HG02678 (cell line): ENCODE measurements around the gene BCLAF3.

Experiments
- ATAC-seq: cut with Tn5 transposase; IDR thresholded peaks from one replicate; pipeline ENCODE4 v1.9.1; 2021; ENCODE audit warnings: mild to moderate bottlenecking, moderate library complexity; ENCODE audit not compliant: unreplicated experiment

The BCLAF3 gene

GRCh38 chrX:19990556-19991349 is at the start of gene BCLAF3:
TSS of gene BCLAF3 (minus strand) at chrX:19991061. CDS start at chrX:19970264, 20,797 bp downstream.
- ATAC-seq: peak; percentile 97

- no peak for ATAC-seq
Measured at GRCh38 chrX:20038966-20039365, 48.1 kb upstream of the BCLAF3 start.

- no peak for ATAC-seq
Measured at GRCh38 chrX:20037186-20037585, 46.3 kb upstream of the BCLAF3 start.

DNA sequence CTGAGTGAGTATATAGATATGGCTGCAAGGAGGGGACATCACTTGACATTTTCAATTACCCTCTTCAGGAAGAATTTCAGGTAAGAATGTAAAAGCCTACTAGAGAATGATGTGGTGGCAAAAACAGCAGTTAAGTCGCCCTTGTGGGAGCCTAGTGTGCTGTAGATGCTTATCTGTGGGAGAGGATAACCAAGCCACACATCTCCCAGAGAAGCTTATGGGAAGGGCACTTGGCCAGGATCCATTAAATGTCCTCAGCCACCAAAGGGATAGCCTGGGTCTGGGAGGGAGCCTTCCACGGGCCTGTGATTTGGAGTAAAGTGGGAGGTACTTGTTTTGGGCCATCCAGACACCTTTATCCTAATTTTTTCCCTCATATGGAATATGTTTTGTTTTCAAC is 41.3 kb upstream of the BCLAF3 start:
- ATAC-seq: no peak

GRCh38 chrX:20029728-20030127 is 38.9 kb upstream of the BCLAF3 start:
- ATAC-seq: no peak

- ATAC-seq: no peak
Measured at GRCh38 chrX:20028588-20028987, 37.7 kb upstream of the BCLAF3 start.

GRCh38 chrX:20026278-20026677 is 35.4 kb upstream of the BCLAF3 start:
- no peak for ATAC-seq

DNA sequence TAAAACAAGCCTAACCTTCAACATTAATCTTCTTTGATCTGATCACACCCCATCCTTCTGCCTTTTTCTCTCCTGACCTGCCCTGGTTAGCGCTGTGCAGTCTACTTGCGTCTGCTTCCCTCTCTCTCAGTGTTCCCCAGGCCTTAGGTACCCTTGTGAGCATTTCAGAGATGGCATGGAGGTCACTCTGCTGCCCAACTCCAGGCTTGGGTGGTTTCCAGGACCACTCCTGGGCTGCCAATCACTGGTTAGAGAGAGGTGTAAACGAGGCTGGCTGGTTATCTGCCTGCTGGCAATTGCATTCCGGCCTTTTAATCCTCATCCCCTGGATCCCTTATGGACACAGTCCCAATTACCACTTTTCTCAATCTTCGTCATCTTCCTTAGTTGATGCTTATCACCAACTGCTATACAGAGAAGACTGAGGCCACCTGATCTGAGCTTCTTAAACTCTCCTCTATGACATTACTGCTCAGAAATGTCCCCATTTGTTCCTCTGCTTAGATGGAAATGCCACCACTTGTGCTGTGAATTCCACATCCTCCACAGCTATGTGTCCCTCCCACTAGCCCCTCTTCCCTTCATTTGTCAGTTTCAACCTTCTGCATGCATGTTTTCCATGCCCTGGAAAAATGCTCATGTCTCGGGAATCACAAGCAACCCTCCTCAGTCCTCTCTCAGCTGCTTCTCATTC is 29.0 kb upstream of the BCLAF3 start:
- ATAC-seq: no peak

GRCh38 chrX:20016616-20016945 is 25.7 kb upstream of the BCLAF3 start:
- no peak for ATAC-seq

- no peak for ATAC-seq
Measured at GRCh38 chrX:20015945-20016615, 25.2 kb upstream of the BCLAF3 start.

DNA sequence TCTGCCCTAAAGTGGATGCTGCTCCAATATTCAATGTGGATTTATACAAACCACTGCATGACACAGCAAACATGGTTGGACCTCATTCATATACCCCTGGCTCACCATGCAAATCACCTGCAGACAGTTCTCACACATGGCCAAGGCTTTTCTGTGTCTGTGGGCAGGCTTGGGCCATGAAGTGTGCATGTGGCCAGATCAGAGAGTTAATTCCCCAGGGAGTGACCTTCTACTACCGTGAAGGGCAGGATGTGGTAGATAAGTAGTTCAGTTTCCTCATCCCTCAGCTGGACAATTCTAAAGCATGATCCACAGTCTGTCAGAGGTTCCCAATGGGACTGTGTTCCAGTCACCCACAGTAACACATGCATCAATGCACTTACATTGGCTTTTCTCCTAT is 24.6 kb upstream of the BCLAF3 start:
- no peak for ATAC-seq

DNA sequence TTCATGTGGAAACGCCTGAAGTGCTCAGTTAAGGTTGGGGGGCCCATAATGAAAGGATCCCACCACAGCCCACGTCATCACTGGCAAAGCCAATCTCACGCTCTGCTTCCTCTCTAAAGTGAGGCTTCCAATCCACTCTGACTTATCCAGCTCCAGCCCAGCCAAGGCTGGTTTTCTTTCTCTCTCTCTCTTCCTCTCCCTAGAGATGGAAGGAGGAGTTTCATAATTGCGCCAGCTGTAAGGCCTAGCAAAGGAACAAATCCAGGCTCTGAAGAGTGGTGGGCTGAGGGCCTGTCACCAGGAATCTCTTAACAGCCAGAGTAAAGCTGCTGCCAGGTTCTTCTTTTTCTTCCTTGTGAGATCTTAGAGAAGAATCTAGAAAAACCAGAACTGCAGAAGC is 20.7 kb upstream of the BCLAF3 start:
- ATAC-seq: no peak

DNA sequence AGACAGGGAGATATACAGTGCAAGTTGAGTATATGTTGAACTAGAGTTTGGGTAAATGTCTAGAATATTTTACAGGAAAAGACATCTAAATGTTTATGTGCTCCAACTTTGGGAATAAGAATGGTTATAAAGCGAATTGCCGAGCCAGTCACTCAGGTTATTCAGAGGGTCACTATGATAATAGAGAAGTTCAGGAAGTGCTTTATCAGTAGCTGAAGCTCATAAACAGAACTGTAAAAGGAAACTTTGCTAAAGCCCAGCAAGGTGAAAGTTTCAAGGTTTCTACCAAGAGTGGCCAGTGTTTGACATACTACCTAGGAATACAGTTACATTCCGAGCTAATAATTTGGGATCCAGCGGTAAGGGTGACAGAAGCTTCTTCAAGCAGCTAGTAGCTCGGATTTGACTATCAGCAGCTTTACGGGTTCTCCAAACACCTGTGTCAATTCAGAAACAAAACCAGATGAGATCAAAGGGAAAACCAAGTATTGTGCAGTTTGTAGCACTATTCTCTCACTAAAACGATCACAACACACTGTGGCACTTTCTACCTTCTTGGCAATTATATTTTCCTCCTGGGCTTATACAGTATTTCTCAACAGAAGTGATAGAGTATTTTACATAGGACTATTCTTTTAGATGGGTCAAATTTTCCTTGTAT is 17.2 kb upstream of the BCLAF3 start:
- ATAC-seq: no peak

GRCh38 chrX:20005883-20006282 is 15.0 kb upstream of the BCLAF3 start:
- ATAC-seq: no peak

DNA sequence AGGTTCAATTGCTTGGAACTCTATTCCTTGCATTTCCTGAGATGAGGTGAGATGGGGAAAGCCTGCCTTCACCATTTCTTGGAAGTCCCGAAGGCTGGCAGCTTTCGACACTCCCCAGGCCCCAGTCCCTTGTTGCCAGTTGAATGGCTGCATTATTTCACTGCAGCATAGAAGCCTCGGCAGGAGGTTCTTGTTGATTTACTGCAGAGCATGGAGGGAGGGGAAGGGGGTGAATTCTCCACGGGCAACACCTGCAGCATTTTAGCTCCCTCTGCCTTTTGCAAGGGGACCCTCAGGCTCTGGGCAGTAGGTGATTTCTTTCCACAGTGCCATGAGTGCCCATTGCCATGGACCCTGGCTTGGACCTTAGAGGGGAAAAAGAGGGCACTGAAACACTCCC is 10.7 kb upstream of the BCLAF3 start:
- ATAC-seq: no peak

- no peak for ATAC-seq
Measured at GRCh38 chrX:19991350-19991718, 473 bp upstream of the BCLAF3 start.

GRCh38 chrX:19990151-19990555 is 708 bp downstream of the BCLAF3 start:
- ATAC-seq: no peak

DNA sequence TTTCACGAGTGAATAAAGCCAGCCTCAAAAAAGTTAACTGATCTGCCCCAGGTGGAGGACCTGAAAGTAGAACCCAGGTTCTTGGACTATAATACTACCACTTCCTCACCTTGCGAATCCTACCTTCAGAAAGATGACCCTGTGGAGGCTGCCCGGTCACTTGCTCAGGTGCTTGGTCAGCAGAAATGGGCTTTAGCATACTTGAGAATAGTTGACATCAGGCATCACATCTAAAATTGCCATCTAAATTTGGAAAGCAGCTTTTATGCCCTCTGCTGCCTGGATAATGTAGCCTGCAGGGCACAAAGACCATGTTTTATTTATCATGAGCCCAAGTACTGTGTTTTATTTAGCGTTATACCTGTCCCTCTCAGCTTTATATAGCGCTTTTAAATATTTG is 3.0 kb downstream of the BCLAF3 start:
- no peak for ATAC-seq

- ATAC-seq: no peak
Measured at GRCh38 chrX:19986531-19986930, 4.3 kb downstream of the BCLAF3 start.

DNA sequence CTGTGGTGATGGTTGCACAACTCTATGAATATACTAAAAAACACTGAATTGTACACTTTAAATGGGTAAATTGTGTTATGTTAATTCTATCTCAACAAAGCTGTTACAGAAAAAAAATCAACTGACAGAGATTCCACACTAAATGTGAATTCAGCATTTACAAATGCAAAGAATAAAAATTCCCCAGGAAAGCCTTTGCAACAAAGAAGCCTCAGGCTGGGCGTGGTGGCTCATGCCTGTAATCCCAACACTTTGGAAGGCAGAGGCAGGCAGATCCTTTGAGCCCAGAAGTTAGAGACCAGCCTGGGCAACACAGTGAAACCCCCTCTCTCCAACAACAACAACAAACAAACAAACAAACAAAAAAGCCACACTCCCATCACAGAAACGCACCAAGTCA is 8.9 kb downstream of the BCLAF3 start:
- no peak for ATAC-seq

DNA sequence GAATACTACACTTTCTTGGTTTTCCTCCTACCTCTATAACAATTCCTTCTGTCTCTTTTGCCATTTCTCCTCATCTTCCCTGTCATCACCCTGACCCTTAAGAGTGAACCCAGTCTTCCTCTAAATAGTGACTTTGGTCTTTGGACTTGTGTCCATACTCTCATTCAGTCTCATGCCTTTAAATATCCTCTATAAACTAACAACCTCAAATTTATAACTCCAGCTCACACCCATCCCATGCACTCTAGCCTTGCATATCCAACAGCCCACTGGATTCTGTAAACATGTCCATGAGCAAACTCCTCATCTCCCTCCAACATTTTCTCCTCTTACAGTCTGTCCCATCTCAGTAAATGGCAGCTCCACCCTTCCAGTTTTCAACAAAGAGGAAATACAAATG is 15.0 kb downstream of the BCLAF3 start:
- no peak for ATAC-seq

DNA sequence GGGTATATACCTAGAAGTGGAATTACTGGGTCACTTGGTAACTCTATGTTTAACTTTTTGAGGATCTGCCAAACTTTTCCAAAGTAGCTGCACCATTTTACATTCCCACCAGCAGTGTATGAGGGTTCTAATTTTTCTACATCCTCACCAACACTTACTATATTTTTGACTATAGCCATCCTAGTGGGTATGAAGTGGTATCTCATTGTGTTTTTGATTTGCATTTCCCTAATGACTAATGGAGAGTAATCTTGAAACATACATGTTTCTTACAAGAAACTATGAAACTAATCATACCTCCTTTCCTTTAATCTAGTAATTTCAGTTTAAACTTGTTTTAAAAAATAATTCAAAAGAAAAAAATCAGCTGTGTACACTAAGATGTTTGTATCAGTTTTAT is 17.9 kb downstream of the BCLAF3 start:
- no peak for ATAC-seq
